Stimulated activated CD4-positive, alpha-beta T cell treated with anti-CD3 and anti-CD28 coated beads, Interleukin-1b, Interleukin-23, amount 100 ng/mL, for 48 hours (primary cell): ENCODE measurements around the gene PIP5K1A.

Source experiments
- DNase-seq: peaks from one replicate; pipeline ENCODE4 v3.0.0-alpha.2; 2020

The PIP5K1A gene

GRCh38 chr1:151290709-151291303 lies 92.5 kb downstream of the PIP5K1A start:
- DNase-seq = no peak

GRCh38 chr1:151292207-151293030 lies 94.1 kb downstream of the PIP5K1A start:
- no peak for DNase-seq

GRCh38 chr1:151293093-151293492 lies 94.7 kb downstream of the PIP5K1A start:
- DNase-seq = no peak

- DNase-seq = no peak
Observed at GRCh38 chr1:151294742-151295462, 96.5 kb downstream of the PIP5K1A start.
